CD4-positive, alpha-beta T cell treated with Interleukin-17A for 1 hour (primary cell): ENCODE data around the gene VRK2.
A peak's percentile ranks its signal among the peaks of the same experiment; 100 is the strongest.

Source experiments
- DNase-seq: peaks from one replicate; pipeline ENCODE4 v3.0.0-alpha.2; 2020

The VRK2 gene

DNA sequence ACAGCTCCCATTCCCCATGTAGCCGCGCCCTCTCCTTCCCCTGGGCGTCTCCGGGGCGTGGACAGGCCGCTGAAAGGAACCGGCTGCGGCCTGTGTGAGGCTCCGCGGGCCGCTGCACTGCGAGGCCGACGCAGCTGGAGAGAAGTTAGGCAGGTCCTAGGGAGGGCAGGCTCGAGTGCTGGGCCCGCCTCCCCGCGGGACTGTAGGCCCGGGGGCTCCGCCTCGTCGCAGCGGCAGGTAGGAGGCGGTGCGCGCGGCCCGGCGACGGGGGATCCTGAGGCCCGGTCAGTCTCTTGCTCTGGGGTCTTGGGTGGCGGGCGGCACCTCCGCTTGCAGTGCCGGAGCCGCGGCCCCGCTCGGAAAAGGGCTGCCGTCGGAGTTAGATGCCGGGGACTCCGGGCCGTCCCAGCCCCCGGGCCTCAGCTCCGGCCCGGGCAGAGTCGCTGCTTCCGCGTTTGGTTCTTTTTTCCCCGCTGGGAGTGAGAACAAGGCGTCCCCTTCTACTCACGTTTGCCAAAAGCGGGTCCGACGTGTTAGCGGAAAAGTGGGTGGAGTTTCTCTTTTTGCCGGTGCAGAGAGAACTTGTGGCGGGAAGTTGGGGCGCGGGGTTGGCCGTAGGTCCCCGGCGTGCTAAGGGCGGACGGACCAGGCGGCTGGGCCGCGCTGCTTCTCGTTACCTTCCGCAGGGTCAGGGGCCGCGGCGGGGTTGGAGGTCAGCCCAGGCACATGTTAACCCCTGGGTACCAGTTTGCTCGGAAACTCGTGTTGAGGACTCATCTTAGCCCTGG lies at the start of gene VRK2:
VRK2 (plus strand) TSS at position 222 of the 788 bp plus-strand sequence. CDS start 2,026 bp downstream, outside the sequence.
- peak; percentile 87 for DNase-seq

DNA sequence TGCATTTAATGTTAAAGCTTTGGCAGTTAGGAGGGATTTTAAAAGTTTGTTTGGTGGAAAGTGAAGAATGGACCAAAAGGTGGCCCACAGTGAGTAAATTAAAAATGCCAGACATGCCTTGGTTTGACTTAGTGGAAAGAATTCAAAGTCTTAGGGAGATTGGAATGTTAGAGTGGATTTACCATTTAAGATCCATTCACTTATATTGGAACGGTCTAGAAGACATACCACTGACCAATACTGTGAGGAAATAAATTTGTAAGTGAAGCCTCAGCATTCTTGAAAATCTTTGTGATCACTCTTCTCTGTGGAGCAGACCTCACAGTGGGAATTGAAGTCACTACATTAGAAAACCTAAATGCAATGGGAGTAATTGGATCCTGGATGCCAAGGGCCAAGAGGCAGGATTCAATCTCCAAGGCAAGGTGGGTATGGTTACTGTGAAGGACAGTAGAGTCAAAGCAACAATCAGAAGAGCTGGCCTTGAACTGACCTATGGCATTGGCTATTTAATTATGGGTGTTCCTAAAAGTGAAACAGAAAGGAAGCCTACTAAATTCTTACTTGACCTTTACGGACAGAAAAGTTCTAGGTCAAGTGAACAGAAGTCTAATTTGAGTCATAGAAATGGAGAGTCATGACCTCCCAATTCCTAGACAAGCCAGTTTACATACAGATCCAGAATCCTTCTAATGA lies 40.2 kb upstream of the VRK2 start:
- DNase-seq: no peak

DNA sequence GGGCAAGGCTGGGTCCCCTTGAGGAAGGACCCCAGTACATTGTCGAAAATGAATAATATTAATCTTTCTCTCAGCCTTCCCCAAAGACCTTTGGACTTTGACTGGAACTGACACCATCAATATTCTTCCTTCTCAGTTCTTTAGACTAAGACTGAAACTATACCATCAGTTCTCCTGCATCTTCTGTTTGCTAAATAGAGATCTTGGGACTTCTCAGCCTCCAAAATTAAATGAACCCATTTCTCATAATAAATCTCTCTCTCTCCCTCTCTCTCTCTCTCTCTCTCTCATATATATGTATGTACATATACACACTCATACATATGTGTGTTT lies 39.7 kb upstream of the VRK2 start:
- no peak for DNase-seq

DNA sequence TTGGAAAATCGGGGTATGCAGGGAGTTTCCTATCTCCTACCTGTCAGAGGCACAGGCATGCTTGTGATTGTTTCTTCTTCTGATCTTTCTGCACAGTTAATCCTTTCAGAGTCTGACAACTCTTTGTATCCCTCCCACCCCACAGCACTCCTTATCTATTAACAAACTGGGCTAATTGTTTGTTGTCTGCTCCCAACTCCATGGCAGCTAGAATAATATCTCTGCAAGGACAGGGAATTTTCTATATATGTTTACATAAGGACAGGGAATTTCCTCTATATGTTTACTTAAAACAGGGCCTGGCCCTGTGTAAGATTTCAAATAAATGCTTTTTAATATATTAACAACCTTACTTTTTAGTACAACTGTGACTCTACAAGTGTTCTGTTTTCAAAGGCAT lies 36.0 kb upstream of the VRK2 start:
- DNase-seq: no peak

DNA sequence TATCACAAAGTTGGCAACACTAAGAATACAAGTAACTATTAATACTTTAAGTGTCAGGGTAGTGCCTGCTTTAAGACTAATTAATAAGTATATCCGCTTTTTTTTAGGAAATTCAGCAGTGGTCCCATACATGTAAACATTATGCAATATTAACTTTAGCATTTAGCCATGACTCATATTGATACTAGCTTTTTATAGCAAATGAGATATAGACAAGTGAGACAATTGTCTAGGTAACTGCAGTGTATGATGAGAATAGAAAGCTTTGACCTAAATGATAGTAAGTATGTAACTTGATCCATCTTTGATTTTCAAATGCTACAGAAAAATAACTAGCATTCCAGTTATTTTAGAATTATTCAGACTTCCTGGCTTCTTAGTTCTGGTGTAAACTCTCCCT lies 27.4 kb upstream of the VRK2 start:
- DNase-seq: no peak

DNA sequence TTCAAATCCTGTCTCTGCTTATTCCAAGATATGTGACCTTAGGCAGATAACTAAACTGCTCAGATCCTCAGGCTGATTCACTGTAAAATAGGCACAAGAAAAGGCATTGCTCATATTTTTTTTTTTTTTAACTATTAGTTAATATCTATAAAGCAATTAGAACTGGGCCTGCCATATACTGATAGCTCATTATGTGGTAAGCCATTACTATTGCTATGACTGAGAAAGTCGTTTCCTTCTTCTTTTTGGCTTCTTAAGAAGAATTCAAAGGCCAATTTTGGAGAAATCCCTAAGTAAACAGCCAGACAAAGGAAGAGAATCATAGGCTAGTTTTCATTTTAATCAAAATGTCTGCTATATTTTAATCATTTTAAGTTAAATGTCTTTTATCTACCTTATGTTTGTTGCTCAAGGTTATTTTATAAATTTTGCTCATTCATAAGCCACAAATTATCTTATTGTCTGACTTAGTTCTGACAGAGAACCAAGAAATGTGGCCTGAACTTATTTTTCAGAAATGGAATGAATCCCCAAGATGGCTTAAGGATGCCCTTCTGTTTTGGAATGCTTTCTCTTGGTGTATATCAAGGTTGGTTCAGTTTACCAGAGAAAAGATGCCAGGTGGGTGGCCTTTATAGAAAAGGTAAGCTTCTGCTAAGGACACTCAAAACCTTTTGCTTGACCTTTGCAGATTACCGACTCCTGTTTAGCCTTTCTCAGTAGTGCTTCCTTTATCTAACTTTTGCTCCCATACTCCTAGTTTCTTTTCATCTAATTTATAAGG lies 21.3 kb upstream of the VRK2 start:
- no peak for DNase-seq

DNA sequence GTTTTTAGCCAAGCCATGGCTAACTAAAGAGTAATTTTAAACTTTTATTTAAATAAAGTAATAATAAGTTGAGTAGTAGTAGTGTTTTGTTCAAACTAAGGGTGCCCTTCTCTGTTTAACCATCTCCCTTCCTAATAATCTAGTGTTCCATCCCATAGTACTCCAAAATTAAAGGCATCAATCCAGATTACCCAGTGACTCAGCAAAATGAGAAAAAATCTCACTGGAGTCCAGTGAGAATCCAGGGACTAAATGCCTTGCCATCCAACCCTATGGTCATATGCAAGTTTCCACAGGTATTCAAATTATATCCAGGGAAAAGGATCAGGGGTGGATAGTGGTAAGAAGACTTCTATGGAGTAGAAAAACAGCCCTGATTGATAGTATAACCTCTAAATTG lies 19.6 kb upstream of the VRK2 start:
- DNase-seq: no peak

DNA sequence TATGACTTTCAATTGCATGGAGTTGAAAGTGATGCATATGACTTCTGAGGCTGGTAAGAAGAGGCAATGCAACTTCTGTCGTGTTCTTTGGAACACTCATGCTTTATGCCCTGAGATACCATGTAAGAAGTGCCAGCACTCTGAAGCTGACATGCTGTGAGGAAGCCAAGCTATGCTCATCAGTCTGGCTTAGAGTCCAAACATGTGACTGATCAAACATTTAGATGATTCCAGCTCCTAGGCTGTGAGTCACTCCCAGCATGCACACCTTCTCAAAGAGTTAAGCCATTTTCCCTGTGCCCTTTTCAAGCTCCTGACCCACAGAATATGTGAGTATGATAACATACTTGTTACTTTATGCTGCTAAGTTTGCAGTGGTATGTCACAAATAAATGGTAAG lies 15.8 kb upstream of the VRK2 start:
- no peak for DNase-seq

DNA sequence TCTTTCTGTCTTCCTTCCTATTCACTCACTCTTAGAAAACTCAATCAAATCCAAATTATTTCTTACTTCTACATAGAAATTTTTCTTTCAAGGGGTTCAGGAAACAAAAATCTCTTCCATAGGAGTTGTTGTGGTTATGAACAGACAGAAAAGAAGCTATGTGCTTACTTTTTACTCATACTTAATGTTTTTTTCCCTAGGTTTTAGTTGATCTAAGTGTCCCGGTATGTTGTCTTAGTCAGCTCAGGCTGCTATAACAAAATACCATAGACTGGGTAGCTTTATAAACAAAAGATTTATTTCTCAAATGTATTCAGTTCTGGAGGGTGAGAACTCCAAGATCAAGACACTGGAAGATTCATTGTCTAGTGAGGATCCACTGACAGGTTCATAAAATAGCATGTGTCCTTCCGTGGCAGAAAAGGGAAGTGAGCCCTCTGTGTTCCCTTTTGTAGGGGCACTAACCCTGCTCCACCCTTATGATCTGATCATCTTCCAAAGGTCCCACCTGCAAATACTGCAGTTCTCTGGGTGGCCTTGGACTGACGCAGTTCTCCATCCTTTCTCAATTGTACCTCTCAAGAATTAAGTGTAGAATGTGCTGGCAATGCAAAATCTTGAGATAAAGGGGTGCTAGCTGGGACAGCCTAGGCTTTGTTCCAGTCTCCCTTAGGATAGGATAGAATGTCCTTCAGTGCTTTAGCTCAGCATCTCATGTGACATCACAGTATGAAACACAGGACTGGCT lies 14.4 kb upstream of the VRK2 start:
- no peak for DNase-seq

DNA sequence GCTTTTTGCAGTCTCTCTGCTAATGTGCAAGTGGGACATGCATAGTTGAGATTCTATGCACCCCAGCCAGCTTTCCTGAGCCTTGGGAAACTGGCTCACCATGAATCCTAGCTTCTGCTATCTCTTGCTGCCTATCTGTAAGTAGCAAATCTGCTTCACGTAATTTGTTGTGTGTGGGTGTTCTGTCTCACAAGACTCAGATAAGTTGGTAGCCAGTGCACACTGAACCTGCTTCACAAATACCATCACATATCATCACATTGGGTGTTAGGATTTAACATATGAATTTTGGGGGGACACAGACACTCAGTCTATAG lies 13.9 kb upstream of the VRK2 start:
- no peak for DNase-seq

DNA sequence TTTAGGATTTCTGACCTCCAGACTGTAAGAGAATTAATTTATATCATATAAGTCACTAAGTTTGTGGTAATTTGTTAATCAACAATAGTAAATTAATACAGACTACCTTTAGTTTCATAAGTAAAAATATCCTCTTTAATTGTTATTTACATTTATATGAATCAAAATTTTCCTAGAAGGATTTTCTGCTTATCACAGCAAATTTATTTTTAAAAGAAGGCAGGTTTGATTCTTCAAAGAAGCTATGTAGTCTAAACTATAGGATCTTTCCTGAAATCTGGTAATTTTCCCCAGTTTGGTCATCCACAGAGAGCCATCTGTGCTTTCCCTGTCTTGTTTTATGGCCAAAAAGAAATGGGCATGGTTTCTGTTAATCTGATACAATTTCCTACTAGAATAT lies 13.1 kb upstream of the VRK2 start:
- no peak for DNase-seq

DNA sequence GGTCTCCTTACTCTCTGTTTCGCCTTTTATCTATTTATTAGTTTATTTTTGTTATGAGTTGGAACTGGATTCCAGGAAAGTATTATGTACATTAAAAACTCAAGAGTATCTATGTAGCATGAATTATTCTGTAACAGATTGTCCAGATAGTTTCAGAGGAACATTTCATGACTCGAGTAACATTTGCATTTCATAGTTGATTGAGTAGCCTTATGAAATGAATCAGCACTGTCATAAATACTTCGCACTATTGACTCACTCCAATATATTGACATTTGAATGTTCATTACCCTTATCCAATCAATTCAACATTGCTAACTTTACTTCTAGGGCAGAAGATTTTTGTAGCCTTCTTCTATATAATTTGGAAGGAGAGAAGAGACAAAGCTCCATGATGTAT lies 11.3 kb upstream of the VRK2 start:
- no peak for DNase-seq

DNA sequence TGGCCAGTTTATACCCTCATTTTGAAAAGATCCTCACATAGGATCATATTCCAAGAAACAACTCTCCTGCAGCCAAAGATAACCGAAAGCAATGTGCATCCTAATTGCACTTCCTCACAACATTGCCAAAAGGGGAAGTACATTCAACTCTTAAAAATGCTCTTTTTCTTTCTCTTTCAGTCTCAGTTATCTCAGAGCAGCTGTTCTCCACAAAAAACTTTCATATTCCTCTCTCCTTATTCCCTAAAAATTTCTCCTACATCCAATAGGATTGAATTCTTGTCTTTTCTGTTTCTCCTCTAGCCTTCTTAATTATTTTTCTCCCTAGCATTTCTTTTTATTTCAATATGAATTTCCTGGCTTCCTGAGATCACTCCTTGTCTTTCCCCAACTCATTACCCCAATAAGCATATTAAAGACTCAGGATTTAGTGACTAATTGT lies 7.4 kb upstream of the VRK2 start:
- no peak for DNase-seq

DNA sequence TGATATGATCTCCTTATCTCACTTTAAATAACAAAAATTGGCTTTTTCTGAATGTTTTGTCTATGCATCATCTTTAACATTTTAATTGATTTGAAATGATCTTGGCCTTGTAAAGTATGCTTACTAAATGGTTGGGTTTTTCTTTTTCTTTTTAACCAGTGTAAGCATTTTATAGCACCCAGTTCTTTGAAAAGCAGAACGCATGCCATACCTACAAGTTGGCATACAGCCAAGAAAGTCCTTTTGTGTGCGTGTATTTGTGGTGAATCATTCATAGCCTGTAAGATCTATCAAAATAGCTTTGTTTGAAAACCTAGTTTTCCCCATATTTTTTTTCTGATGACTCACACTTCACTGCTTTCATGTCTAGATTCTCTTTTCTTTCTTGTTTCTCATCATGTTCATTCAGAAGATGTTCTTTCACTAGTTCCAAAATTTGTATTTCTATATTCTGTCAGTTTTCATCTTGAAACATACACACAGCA lies 4.1 kb upstream of the VRK2 start:
- DNase-seq: peak; percentile 28

DNA sequence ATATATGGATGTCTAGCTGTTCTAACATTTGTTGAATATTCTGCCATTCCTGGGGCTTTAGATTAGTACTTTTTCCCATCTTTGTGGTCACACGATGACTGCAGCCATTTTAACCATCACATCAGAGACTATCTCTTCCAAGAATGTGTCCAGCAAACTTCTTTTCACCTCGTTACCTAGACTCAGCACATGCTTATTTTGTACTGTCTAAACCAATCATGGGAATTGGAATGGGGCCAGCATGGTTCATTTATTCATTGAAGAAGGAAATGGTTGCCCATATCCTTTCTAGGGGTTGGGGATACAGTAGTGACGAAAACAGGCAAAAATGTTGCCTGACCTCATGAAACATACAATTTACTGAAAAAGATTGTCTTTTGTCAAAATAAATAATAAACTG lies 2.5 kb upstream of the VRK2 start:
- no peak for DNase-seq

DNA sequence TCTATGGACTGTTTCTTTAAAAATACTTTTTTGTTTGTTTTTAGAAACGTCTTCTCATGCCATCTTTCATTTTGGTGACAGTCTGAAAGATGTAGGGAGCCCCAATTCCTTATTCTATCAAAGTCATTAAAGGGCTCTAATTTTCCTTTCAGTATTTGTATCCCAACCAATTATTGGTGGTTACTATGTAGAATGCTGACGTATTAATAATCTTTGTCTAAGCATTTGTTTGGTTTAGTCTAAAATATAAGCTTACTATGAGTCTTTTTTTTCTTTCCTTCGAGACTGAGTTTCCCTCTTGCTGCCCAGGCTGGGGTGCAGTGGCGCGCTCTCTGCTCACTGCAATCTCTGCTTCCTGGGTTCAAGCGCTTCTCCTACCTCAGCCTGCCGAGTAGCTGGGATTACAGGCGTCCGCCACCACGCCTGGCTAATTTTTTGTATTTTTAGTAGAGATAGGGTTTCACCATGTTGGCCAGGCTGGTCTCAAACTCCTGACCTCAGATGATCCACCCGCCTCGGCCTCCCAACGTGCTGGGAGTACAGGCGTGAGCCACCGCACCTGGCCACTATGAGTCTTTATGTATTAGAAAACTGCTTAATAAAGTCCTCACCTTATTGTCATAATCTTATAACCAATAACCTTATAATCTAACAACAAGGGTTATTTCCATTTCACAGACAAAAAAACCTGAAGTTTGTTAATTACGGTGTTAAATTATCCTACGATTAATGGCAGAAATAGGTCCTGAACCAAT lies 849 bp upstream of the VRK2 start:
- peak; percentile 14 for DNase-seq

DNA sequence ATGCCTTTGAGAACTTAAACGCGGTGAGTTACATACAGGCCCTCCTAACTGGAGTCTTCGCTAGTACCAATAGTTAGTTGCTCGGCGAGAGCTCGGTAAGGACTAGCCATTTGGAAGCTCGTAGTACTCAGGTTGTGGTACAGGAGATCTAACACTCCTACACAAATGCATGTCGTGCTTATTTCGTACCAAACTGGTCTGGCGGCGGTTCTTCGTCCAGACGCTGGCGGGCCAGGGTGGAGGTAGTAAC lies 346 bp upstream of the VRK2 start:
- DNase-seq: no peak

DNA sequence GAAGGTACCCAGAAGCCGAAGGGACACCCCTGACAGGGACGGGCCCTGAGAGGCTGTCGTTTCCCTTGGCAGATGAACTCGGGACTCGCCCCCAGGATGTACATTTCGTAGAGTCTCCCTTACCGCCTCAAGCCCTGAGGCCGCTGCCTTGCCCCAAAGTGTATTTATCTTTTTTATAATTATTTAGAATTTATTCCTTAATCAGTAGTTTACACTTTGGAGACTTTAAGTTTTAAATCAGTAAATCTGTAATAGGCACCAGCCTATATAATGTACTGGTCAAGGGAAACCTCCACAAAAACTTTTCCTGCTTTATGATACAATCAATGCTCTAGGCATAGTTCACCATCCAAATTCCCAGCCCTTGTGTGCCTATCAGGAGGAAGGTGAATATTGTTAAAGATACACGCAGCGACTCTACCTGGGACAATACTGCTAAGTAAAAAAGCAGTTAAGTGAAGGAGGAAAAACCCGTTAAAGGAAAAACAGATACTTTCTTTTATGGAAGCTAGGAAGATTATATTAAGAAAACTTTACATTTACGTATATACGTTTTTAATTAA lies 848 bp downstream of the VRK2 start:
- no peak for DNase-seq

DNA sequence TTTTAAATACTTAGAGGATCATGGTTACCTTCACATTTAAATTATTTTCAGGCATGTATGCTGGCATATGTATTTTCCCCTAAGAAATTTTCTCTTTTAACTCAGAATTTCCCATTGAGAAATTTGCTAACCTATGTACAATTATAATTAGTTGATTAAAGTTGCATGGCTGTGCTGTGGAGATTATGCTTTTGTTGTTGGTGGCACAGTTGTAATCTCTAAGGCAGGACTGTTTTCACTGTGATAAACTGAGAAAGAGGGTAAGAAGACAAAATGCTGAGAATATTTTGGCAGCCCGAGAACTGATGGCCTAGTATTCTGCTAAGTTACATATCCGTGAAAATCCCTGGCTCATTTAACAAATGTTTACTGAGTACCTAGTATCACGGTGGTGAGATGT lies 1.4 kb downstream of the VRK2 start:
- DNase-seq: no peak

DNA sequence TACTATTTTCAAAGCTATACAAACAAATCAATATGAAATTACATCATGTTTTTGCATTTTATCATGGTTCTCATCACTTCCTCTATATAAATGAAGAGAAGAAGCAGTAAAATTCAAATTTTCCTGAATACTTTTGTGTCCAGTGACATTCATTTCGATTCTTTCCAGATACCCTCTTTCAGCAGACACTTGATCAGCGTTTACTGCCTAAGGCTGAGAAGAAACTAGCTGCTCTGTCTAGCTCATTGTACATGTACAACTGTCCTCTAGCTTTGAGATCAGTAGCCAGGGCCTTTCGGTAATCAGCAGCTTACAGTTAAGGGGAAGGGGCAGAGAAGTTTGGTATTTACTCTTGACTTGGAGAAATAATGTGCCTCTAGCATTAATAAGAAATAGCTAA lies 4.8 kb downstream of the VRK2 start:
- DNase-seq: no peak

DNA sequence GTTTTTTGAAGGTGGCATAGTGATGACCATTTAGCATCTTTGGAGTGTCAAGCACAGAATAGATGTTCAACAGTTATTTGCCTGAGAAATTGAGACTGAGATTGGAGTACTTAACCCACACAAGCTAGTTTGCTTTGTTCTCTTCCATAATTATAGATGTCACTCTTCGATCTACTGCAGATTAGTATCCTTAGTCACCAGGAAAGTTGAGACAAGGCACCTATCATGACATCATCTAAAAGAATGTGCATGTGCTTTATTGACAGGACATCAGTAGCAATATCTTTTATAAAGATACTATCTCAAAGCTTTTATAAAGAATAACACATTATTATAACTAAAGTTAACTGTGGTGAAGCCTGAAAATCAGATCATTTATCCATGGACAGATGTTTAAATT lies 6.4 kb downstream of the VRK2 start:
- DNase-seq: no peak

DNA sequence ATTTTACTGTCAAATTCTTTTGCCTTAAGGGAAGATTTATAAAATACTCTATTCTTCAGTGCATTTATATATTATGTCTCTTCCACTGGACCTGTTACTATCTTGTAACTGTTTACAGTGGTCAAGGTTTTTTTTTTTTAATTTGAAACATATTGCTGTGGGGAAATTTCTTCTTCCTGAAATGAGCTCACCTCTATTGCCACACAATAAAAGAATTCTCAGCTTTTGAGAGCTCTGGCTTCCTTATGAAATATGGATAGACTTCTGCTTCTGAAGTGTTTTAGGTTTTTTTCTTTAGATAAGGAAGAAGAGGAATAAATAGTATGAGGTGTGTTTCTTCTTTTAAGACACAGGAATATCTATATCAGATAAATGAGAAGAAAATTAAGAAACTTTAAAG lies 7.7 kb downstream of the VRK2 start:
- no peak for DNase-seq
